GM23248 (cell line): ENCODE results near the gene GSTM4. TPM values are rescaled to one million over a fixed set of nuclear protein-coding genes. Genes with fewer than 3 reads are reported as not detected.

ENCODE experiments used
- DNase-seq: peaks from one replicate; pipeline ENCODE4 v3.0.0-alpha.2; 2015
- H2AFZ ChIP-seq: fragments of 200-600 bp; sonication (generic); 2 replicates; pipeline ENCODE4 v1.6.1; 2016; ENCODE audit warnings: antibody characterized with exemption
- H3F3A ChIP-seq: fragments of 200-600 bp; sonication (generic); 2 replicates; pipeline ENCODE4 v1.6.1; 2016; ENCODE audit warnings: mild to moderate bottlenecking, antibody characterized with exemption, mixed run types; ENCODE audit not compliant: insufficient read depth
- H3K27ac ChIP-seq: fragments of 200-600 bp; sonication (generic); 2 replicates; pipeline ENCODE4 v1.5.1; 2016; ENCODE audit warnings: mild to moderate bottlenecking
- H3K27me3 ChIP-seq: fragments of 200-600 bp; sonication (generic); replicated peaks from 2 replicates; pipeline ENCODE4 v1.6.1; 2016; ENCODE audit warnings: mild to moderate bottlenecking; ENCODE audit not compliant: insufficient read depth
- H3K36me3 ChIP-seq: fragments of 200-600 bp; sonication (generic); 2 replicates; pipeline ENCODE4 v1.6.1; 2016; ENCODE audit warnings: low read depth, mild to moderate bottlenecking
- H3K4me1 ChIP-seq: fragments of 200-600 bp; sonication (generic); 2 replicates; pipeline ENCODE4 v1.6.1; 2016; ENCODE audit warnings: mild to moderate bottlenecking; ENCODE audit not compliant: insufficient read depth
- H3K4me2 ChIP-seq: fragments of 200-600 bp; sonication (generic); one replicate; pipeline ENCODE4 v1.6.1; 2016; ENCODE audit warnings: mild to moderate bottlenecking; ENCODE audit not compliant: unreplicated experiment
- H3K4me3 ChIP-seq: fragments of 200-600 bp; sonication (generic); 2 replicates; pipeline ENCODE4 v1.5.1; 2016; ENCODE audit warnings: mild to moderate bottlenecking
- H3K79me2 ChIP-seq: fragments of 200-600 bp; sonication (generic); 2 replicates; pipeline ENCODE4 v1.6.1; 2016; ENCODE audit warnings: mild to moderate bottlenecking; ENCODE audit not compliant: insufficient read depth
- H3K9ac ChIP-seq: fragments of 200-600 bp; sonication (generic); 2 replicates; pipeline ENCODE4 v1.6.1; 2016; ENCODE audit warnings: mild to moderate bottlenecking
- H3K9me2 ChIP-seq: fragments of 200-600 bp; sonication (generic); 2 replicates; pipeline ENCODE4 v1.6.1; 2016; ENCODE audit warnings: mixed run types, mild to moderate bottlenecking, moderate library complexity; ENCODE audit not compliant: insufficient read depth
- H3K9me3 ChIP-seq: fragments of 200-600 bp; sonication (generic); one replicate; pipeline ENCODE4 v1.6.1; 2017; ENCODE audit warnings: low read depth
- H4K20me1 ChIP-seq: fragments of 200-600 bp; sonication (generic); 2 replicates; pipeline ENCODE4 v1.6.0; 2016; ENCODE audit not compliant: insufficient read depth
- EZH2 ChIP-seq: fragments of 200-600 bp; sonication (generic); IDR thresholded peaks from 2 replicates; pipeline ENCODE4 v1.6.1; 2018; ENCODE audit warnings: antibody characterized with exemption, mild to moderate bottlenecking; ENCODE audit not compliant: insufficient read depth, poor library complexity, severe bottlenecking
- EZH2phosphoT487 ChIP-seq: fragments of 200-600 bp; sonication (generic); IDR thresholded peaks from 2 replicates; pipeline ENCODE4 v1.6.1; 2018; ENCODE audit warnings: antibody characterized with exemption, moderate library complexity, mild to moderate bottlenecking, low read depth; ENCODE audit not compliant: insufficient read depth
- WGBS, 2 experiments: methylation state at CpG; one replicate each; pipeline ENCODE4 v1.1.6; 2015 to 2017; ENCODE audit warnings: low lambda C conversion rate in 2 of 2, low coverage in 1 of 2; ENCODE audit errors: missing lambda C conversion rate in 2 of 2; 5-methylcytosine and 5-hydroxymethylcytosine counted together
- in situ Hi-C: fragments of 300-500 bp; cut with MboI; formaldehyde crosslinking; loops from 2 replicates; pipeline ENCODE4 v1.15.0; 2020
- polyA plus RNA-seq: library from polyadenylated mRNA; unstranded; fragments of >200 nt; fragmentation: Nextera tagmentation; extraction: Ambion mirVana; gene quantifications from 2 replicates; pipeline ENCODE4 v1.2.1, GENCODE V29; 2016
- total RNA-seq: library from RNA; depleted of rRNA; stranded (reverse); fragments of >200 nt; shearing (Covaris generic); gene quantifications from 2 replicates; pipeline ENCODE4 v1.2.3, GENCODE V29; 2014

The GSTM4 gene
- total and polyA plus RNA-seq, 2 experiments from 2014 or later: 6.2 to 12.4 TPM

- in situ Hi-C loops: loop anchor here (5.0 kb wide), 1 partner anchor 82 kb away; the partner anchor contains the start of gene GNAI3
- TF ChIP-seq EZH2: no peak
- TF ChIP-seq EZH2phosphoT487: no peak
- Histone ChIP-seq H3K4me1 (peaks cover 2% of the 10 kb centered on the region; the same call in 1 of the 2 replicates), H2AFZ (no peak overlapping the region), H3F3A (peaks cover 9% of the 10 kb centered on the region; the same call in 1 of the 2 replicates), H3K4me2 (no peak overlapping the region), H4K20me1 (no peaks in the 10 kb centered on the region), H3K9me3 (no peaks in the 10 kb centered on the region), H3K4me3 (no peak overlapping the region), H3K27me3 (no peaks in the 10 kb centered on the region), H3K27ac (no peak overlapping the region), H3K9me2 (no peaks in the 10 kb centered on the region), H3K9ac (no peak overlapping the region), H3K79me2 (peaks cover 19% of the 10 kb centered on the region), H3K36me3 (peaks cover 16% of the 10 kb centered on the region; the same call in 1 of the 2 replicates)
- 90 to 92% methylated on average over 10 of the region's 10 CpGs for WGBS, 2 experiments
- no peak for DNase-seq
Observed at GRCh38 chr1:109629372-109630030, 26.4 kb upstream of the GSTM4 start.

- Histone ChIP-seq H3K27ac (no peak overlapping the region), H2AFZ (no peak overlapping the region), H3K79me2 (peaks cover 11% of the 10 kb centered on the region), H3K4me2 (no peak overlapping the region), H3K27me3 (no peaks in the 10 kb centered on the region), H4K20me1 (no peaks in the 10 kb centered on the region), H3K9me3 (no peaks in the 10 kb centered on the region), H3K9ac (no peak overlapping the region), H3K36me3 (peaks cover 16% of the 10 kb centered on the region; the same call in 1 of the 2 replicates), H3K4me1 (no peaks in the 10 kb centered on the region), H3K9me2 (no peaks in the 10 kb centered on the region), H3F3A (peaks cover 13% of the 10 kb centered on the region), H3K4me3 (no peak overlapping the region)
- 82 to 86% methylated on average over 25 to 30 of the region's 30 CpGs for WGBS, 2 experiments
- in situ Hi-C loops: no loop called here
- no peak for TF ChIP-seq EZH2
- TF ChIP-seq EZH2phosphoT487: no peak
- no peak for DNase-seq
Observed at GRCh38 chr1:109630081-109630897, 25.6 kb upstream of the GSTM4 start.

DNA sequence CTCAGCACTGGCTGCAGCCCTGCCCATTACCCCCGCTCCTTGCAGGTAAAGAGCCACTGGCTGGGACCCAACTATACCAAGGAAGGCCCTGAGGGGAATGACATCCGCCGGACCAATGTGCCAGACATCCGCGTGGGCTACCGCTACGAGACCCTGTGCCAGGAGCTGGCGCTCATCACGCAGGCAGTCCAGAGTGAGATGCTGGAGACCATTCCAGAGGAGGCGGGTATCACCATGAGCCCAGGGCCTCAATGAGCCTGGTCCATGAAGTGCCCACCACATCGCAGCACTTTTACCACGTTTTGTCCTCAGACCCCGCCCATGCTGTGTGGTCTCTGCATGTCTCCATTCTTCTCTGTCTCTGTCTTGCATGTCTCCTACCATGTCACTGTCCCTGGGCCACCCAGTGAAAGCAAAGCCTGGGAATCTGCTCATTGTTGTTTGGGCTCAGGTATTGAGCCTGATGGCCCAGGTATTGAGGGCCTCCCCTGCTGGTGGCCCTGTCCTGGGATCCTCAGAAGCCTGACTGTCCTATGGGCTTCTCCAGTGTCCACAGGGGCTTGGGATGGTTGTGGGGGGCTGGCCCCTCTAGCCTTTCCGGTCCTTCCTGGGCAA, 24.9 kb upstream of the GSTM4 start:
- Histone ChIP-seq H3K27me3 (no peaks in the 10 kb centered on the region), H3K27ac (no peak overlapping the region)

More for the DNA sequence above, 24.9 kb upstream of the GSTM4 start:
- Histone ChIP-seq H3K79me2 (peaks cover 4% of the 10 kb centered on the region), H3K4me2 (no peak overlapping the region), H3K36me3 (peaks cover 16% of the 10 kb centered on the region; the same call in 1 of the 2 replicates), H3F3A (peaks cover 20% of the 10 kb centered on the region), H2AFZ (no peak overlapping the region), H3K4me1 (peaks cover 5% of the 10 kb centered on the region), H4K20me1 (no peaks in the 10 kb centered on the region), H3K9me3 (no peaks in the 10 kb centered on the region), H3K9me2 (no peaks in the 10 kb centered on the region), H3K4me3 (no peak overlapping the region), H3K9ac (no peak overlapping the region)
- no peak for DNase-seq
- TF ChIP-seq EZH2 (no peak), EZH2phosphoT487 (no peak)
- in situ Hi-C loops: no loop called here
- WGBS, 2 experiments: 95 to 99% methylated on average over 8 to 14 of the region's 14 CpGs
